Body of pancreas (tissue), 4 donors: ENCODE measurements around the gene HMGB1.

Experiments used
- CTCF ChIP-seq, 7 experiments: fragments of 450-650 bp in 4 of 7; fragments of 200-600 bp in 3 of 7; sonication (generic) in 3 of 7; IDR thresholded peaks; one replicate each; pipeline ENCODE4 v1.5.1; 2016 to 2019; ENCODE audit warnings: antibody characterized with exemption in 7 of 7
- POLR2A ChIP-seq, 3 donors: fragments of 450-650 bp; IDR thresholded peaks; one replicate each; pipeline ENCODE4 v1.6.1; 2016; ENCODE audit warnings: antibody characterized with exemption in 3 of 3, mild to moderate bottlenecking in 2 of 3

GRCh38 chr13:30502237-30502636, 36.5 kb upstream of the HMGB1 start:
- TF ChIP-seq POLR2A (IDR thresholded peaks at IDR 0.05) = no peak
- no peak for TF ChIP-seq CTCF (IDR thresholded peaks at IDR 0.05)
